Vagina (tissue), 2 donors: ENCODE data around the gene DPYD. TPM values are rescaled to one million over a fixed set of nuclear protein-coding genes. Genes with fewer than 3 reads are reported as not detected.

ENCODE experiments used
- DNase-seq, 2 donors: peaks; one replicate each; pipeline ENCODE4 v3.0.0-alpha.2; 2017; ENCODE audit errors: extremely low spot score in 2 of 2
- H3K27ac ChIP-seq: fragments of 200-600 bp; sonication (generic); one replicate; pipeline ENCODE4 v1.5.1; 2019
- H3K27me3 ChIP-seq: fragments of 200-600 bp; sonication (generic); one replicate; pipeline ENCODE4 v1.5.1; 2019
- H3K36me3 ChIP-seq, 2 donors: fragments of 200-600 bp; sonication (generic); one replicate each; pipeline ENCODE4 v1.5.1; 2017 to 2019
- H3K4me1 ChIP-seq: fragments of 200-600 bp; sonication (generic); one replicate; pipeline ENCODE4 v1.5.1; 2019
- H3K4me3 ChIP-seq, 2 donors: fragments of 200-600 bp; sonication (generic); 1 replicate in 1 of 2; 2 replicates in 1 of 2; pipeline ENCODE4 v1.5.1; 2016 to 2019
- H3K9me3 ChIP-seq: fragments of 200-600 bp; sonication (generic); one replicate; pipeline ENCODE4 v1.5.1; 2019
- CTCF ChIP-seq, 3 experiments: fragments of 450-650 bp in 2 of 3; fragments of 200-600 bp in 1 of 3; sonication (generic) in 1 of 3; IDR thresholded peaks; one replicate each; pipeline ENCODE4 v1.5.1; 2017 to 2019; ENCODE audit warnings: antibody characterized with exemption in 3 of 3, mild to moderate bottlenecking in 2 of 3, moderate library complexity in 2 of 3
- POLR2A ChIP-seq, 2 donors: fragments of 450-650 bp; IDR thresholded peaks; one replicate each; pipeline ENCODE4 v1.6.1; 2017; ENCODE audit warnings: antibody characterized with exemption in 2 of 2, mild to moderate bottlenecking in 2 of 2, moderate library complexity in 2 of 2
- POLR2AphosphoS5 ChIP-seq, 2 donors: sonication (generic); formaldehyde crosslinking; IDR thresholded peaks; one replicate each; pipeline ENCODE4 v1.9.0; 2017; ENCODE audit warnings: antibody characterized with exemption in 2 of 2, mild to moderate bottlenecking in 2 of 2, low read depth in 1 of 2; ENCODE audit not compliant: insufficient read depth in 1 of 2
- intact Hi-C: fragments of 100-400 bp; cut with DNase I; formaldehyde crosslinking; loops from one replicate; pipeline ENCODE4 v1.15.1; 2023
- total RNA-seq: library from RNA; depleted of rRNA; stranded (reverse); fragments of >200 nt; gene quantifications from one replicate; pipeline ENCODE4 v1.2.3, GENCODE V29; 2016

Gene DPYD
- total RNA-seq, 1 donor from 2014 or later: 45.7 TPM

GRCh38 chr1:97385536-97386277 is 535.1 kb downstream of the DPYD start:
- no peak for TF ChIP-seq CTCF (IDR thresholded peaks at IDR 0.05)
- TF ChIP-seq POLR2AphosphoS5 (IDR thresholded peaks at IDR 0.05; ENCODE audit: insufficient read depth in 1 of 2, low read depth in 1 of 2): no peak
- TF ChIP-seq POLR2A (IDR thresholded peaks at IDR 0.05): no peak
- no peaks in the 10 kb centered on the region for H3K36me3 ChIP-seq
- intact Hi-C loops: no loop called here
- H3K27me3 ChIP-seq: no peaks in the 10 kb centered on the region
- no peak overlapping the region for H3K4me3 ChIP-seq
- no peak for DNase-seq
- no peak overlapping the region for H3K27ac ChIP-seq
- no peaks in the 10 kb centered on the region for H3K9me3 ChIP-seq
- H3K4me1 ChIP-seq: peaks cover 9% of the 10 kb centered on the region

GRCh38 chr1:97384294-97384968 is 536.4 kb downstream of the DPYD start:
- H3K27ac ChIP-seq: no peak overlapping the region
- intact Hi-C loops: no loop called here
- DNase-seq: no peak

GRCh38 chr1:97383797-97384196 is 537.0 kb downstream of the DPYD start:
- H3K4me1 ChIP-seq: peaks cover 9% of the 10 kb centered on the region
- H3K4me3 ChIP-seq: no peak overlapping the region
- H3K27me3 ChIP-seq: no peaks in the 10 kb centered on the region
- H3K27ac ChIP-seq: no peak overlapping the region
- H3K9me3 ChIP-seq: no peaks in the 10 kb centered on the region
- no peak for DNase-seq
- TF ChIP-seq POLR2A (IDR thresholded peaks at IDR 0.05): no peak
- TF ChIP-seq CTCF (IDR thresholded peaks at IDR 0.05): no peak
- TF ChIP-seq POLR2AphosphoS5 (IDR thresholded peaks at IDR 0.05; ENCODE audit: insufficient read depth in 1 of 2, low read depth in 1 of 2): no peak
- intact Hi-C loops: no loop called here
- no peaks in the 10 kb centered on the region for H3K36me3 ChIP-seq

More at GRCh38 chr1:97384294-97384968, 536.4 kb downstream of the DPYD start:
- TF ChIP-seq POLR2A (IDR thresholded peaks at IDR 0.05): no peak
- no peak for TF ChIP-seq CTCF (IDR thresholded peaks at IDR 0.05)
- TF ChIP-seq POLR2AphosphoS5 (IDR thresholded peaks at IDR 0.05; ENCODE audit: insufficient read depth in 1 of 2, low read depth in 1 of 2): no peak
- no peaks in the 10 kb centered on the region for H3K9me3 ChIP-seq
- H3K36me3 ChIP-seq: no peaks in the 10 kb centered on the region
- H3K27me3 ChIP-seq: no peaks in the 10 kb centered on the region
- peaks cover 9% of the 10 kb centered on the region for H3K4me1 ChIP-seq
- no peak overlapping the region for H3K4me3 ChIP-seq

- Histone ChIP-seq H3K27me3 (no peaks in the 10 kb centered on the region), H3K27ac (no peak overlapping the region), H3K4me1 (peaks cover 9% of the 10 kb centered on the region), H3K9me3 (no peaks in the 10 kb centered on the region), H3K4me3 (no peak overlapping the region), H3K36me3 (no peaks in the 10 kb centered on the region)
- no peak for DNase-seq
- TF ChIP-seq POLR2A (IDR thresholded peaks at IDR 0.05) (no peak), POLR2AphosphoS5 (IDR thresholded peaks at IDR 0.05; ENCODE audit: insufficient read depth in 1 of 2, low read depth in 1 of 2) (no peak), CTCF (IDR thresholded peaks at IDR 0.05) (no peak)
- intact Hi-C loops: no loop called here
Observed at GRCh38 chr1:97382206-97382605, 538.6 kb downstream of the DPYD start.
